ENCODE results near the gene ABI1. TPM values are rescaled to one million over a fixed set of nuclear protein-coding genes. Genes with fewer than 3 reads are reported as not detected.

The ABI1 gene
- total RNA-seq, 1 donor from 2014 or later = 29.4 TPM

- DNase-seq (ENCODE audit: low read depth in 2 of 2) = no peak
Observed at GRCh38 chr10:26776258-26776657, 84.5 kb downstream of the ABI1 start.

DNA sequence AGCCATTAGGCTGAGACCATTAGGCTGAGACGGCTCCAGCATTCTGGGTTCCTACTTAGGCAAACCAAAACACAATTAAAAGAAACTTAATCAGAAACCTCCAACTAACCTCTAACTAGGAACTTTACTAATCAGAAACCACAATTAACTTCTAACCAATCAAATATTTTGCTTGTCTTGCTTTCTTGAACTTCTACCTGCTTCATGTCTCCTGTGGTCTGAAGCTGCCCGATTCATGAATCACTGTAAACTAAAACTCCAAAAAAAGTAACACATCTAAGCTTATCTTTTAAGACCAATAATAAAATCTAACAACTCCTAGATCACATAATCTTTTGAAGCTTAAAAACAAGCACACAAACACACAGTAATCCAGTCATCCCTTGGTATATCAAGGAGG lies 87.1 kb downstream of the ABI1 start:
- no peak for DNase-seq (ENCODE audit: low read depth in 2 of 2)

GRCh38 chr10:26770069-26770468 lies 90.7 kb downstream of the ABI1 start:
- no peak for DNase-seq (ENCODE audit: low read depth in 2 of 2)

DNA sequence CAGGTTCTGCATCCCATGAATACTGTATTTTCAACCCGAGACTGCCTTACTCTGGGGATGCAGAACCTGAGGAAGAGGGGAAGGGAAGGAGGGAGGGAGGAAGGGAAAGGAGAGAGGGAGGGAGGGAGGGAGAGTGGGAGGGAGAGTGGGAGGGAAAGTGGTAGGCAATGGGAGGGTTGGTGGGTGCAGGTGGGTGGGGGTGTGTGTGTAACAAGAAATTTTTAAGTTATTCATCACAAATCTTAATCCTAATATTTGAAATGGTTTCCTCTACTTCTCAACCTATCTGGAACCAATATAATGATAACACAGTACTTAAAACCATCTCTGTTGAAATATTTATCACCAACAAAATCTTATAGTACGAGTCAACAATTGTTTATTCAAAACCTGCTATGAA lies 95.2 kb downstream of the ABI1 start:
- DNase-seq (ENCODE audit: low read depth in 2 of 2) = no peak

DNA sequence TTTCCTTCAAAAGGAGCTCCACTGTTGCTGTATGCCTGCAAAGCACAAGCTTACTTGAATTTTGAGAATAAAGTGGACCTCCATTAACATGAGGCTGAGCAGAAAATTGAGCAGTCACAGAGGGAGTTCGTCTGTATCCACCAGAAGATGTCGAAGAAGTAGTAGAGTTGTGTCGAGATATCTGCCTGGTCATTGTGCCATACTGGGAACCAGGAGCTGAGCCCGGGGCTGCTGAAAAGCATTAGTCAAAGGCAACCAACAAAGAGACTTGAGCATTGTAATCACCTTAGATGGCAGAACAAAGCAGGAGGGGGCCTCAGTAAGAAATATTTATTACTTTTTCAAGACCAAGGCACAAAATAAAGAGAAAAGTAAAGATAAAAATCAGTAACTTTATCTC lies 101.8 kb downstream of the ABI1 start:
- no peak for DNase-seq (ENCODE audit: low read depth in 2 of 2)

DNA sequence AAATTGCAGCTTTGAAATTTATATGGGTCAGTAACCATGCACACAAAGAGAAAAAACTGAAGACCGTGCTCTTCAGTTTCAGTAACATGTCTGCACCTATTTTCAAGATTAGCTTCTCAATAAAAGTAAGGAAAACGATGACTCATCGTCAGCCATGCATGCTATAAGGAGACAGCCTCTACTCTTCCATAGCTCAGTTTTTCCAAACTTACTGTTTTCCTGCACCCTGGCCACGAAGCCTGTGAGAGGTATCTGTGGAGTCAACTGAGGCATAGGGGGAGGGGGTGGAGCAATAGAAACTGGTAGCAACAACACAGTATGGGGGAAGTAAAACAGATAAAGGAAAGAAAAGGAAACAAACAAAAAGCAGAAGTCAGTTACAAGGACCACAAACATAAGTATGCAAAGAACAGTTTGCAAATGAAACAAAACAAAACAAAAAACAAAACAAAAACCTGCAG lies 105.3 kb downstream of the ABI1 start:
- peak in 1 of 2 donors; percentile 36 for DNase-seq (ENCODE audit: low read depth in 2 of 2)

- DNase-seq (ENCODE audit: low read depth in 2 of 2) = no peak
Observed at GRCh38 chr10:26746061-26746460, 114.7 kb downstream of the ABI1 start.

- no peak for DNase-seq (ENCODE audit: low read depth in 2 of 2)
Observed at GRCh38 chr10:26743841-26744240, 116.9 kb downstream of the ABI1 start.

GRCh38 chr10:26743091-26743490 lies 117.7 kb downstream of the ABI1 start:
- no peak for DNase-seq (ENCODE audit: low read depth in 2 of 2)

GRCh38 chr10:26741368-26741767 lies 119.4 kb downstream of the ABI1 start:
- DNase-seq (ENCODE audit: low read depth in 2 of 2) = no peak

- no peak for DNase-seq (ENCODE audit: low read depth in 2 of 2)
Observed at GRCh38 chr10:26739071-26739631, 121.6 kb downstream of the ABI1 start.

GRCh38 chr10:26738301-26738911 lies 122.4 kb downstream of the ABI1 start:
- no peak for DNase-seq (ENCODE audit: low read depth in 2 of 2)

DNA sequence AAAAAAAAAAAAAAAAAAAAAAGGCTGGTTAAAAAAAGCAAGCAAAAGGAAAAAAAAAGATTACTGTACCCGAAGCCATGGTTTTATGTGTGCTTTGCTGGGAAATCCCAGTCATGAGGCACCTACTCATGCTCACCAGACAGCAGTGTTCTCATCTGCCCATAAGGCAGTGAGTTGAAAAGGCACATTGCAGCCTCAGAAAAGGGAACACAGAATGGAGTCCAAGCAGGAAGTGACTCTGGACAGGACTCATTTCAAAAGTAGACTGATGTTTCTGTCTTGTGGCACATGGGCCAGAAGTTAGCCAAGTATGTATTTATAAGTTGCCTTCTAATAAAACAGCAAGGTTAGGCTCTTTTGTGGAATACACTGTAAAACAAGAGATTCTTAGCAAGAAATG lies 123.0 kb downstream of the ABI1 start:
- peak in 1 of 2 donors; percentile 9 for DNase-seq (ENCODE audit: low read depth in 2 of 2)

DNA sequence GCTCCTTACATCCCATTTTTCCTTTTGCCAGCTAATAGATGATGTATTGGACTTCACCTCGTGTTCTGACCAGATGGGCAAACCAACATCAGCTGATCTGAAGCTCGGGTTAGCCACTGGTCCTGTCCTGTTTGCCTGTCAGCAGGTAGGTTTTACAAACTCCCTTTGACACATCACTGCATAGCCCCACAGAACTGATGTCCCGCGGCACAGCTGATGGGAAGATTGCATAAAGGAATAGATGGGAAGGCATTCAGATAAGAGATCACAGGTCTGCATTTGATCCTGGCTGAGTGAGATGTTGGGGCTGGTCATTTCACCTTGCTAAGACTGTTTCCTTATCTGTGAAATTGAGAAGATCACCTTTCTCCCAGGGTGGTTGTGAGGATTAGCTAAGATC lies 125.3 kb downstream of the ABI1 start:
- no peak for DNase-seq (ENCODE audit: low read depth in 2 of 2)

GRCh38 chr10:26733750-26734568 lies 126.8 kb downstream of the ABI1 start:
- DNase-seq (ENCODE audit: low read depth in 2 of 2) = peak in 1 of 2 donors; percentile 4

GRCh38 chr10:26730552-26730951 lies 130.2 kb downstream of the ABI1 start:
- DNase-seq (ENCODE audit: low read depth in 2 of 2) = no peak

GRCh38 chr10:26729395-26729794 lies 131.4 kb downstream of the ABI1 start:
- no peak for DNase-seq (ENCODE audit: low read depth in 2 of 2)

- DNase-seq (ENCODE audit: low read depth in 2 of 2) = no peak
Observed at GRCh38 chr10:26728957-26729356, 131.8 kb downstream of the ABI1 start.

GRCh38 chr10:26727005-26727404 lies 133.8 kb downstream of the ABI1 start:
- DNase-seq (ENCODE audit: low read depth in 2 of 2) = no peak

DNA sequence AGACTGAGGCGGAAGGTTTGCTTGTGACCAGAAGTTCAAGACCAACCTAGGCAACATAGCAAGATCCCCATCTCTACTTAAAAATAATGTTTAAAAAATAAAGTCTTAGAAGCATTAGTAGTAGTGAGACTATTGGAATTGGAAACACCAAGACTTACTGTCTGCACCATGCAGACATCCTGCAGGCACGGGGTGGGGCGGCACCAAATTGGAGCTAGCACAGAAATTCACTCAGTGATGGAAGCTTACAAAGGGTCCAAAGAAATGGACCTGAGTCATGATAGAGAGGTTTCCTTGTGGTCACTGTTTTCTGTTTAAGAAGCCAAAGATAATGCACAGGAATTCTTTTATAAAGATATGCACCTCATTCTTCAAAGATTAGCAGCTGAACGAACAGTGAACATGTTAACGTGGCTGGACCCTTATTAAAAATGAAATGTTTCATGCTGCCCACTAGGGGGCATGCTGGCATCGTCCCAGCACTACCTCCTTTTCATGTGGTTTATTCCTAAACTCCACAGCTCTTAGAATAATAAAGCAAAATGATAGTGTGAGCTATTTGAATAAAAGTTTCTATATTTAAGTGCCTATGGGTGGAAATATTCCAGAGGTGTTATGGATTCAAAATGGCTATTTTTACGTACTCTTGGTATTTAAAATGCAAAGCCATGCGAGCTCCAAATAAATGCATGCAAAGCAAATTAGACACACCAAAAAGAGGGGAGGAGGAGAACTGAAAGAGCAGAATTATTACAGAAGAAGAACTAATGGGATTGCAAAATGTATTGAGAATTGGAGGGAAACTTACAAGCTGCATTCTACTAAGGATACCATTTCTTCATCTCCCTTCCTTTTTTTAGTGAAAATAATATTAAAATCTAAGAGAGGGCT lies 134.7 kb downstream of the ABI1 start:
- DNase-seq (ENCODE audit: low read depth in 2 of 2) = peak; percentile 50 to 65

GRCh38 chr10:26723016-26723415 lies 137.7 kb downstream of the ABI1 start:
- DNase-seq (ENCODE audit: low read depth in 2 of 2) = no peak

DNA sequence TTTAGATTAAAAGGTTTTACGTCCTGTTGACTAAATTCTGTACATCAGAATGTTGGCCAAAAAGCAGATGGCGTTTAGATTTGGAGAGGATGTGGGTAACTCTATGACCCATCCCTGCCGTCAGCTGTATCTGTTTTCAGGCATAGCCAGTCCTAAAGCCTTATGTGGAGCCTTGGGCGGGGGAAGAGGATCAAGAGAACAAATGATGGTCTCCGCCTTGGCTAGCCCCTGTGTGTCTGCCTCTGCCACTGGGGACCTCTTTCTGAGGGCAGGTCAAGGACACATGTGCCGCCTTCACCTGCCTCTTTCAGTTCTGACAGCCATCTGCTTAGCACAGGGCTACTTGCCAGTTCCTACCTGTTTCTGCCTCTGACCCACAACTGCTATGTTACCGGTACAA lies 139.2 kb downstream of the ABI1 start:
- no peak for DNase-seq (ENCODE audit: low read depth in 2 of 2)

All from dermis microvascular lymphatic vessel endothelial cell (primary cell).